Stimulated activated CD4-positive, alpha-beta T cell treated with anti-CD3 and anti-CD28 coated beads, Interleukin-1b, Interleukin-23, amount 100 ng/mL, for 4 hours (primary cell): ENCODE measurements around the gene SPEM2.

Experiments used
- DNase-seq, 2 donors: peaks; one replicate each; pipeline ENCODE4 v3.0.0-alpha.2; 2020; ENCODE audit warnings: low read depth in 2 of 2

SPEM2 gene

GRCh38 chr17:7403977-7404736 lies 21.3 kb upstream of the SPEM2 start, which contains the start of gene TMEM256:
TMEM256 (minus strand) TSS chr17:7404097; CDS start chr17:7404084, 13 bp downstream.
- DNase-seq: peak; percentile 91 to 92

GRCh38 chr17:7404737-7405349 lies 20.6 kb upstream of the SPEM2 start:
- DNase-seq: peak in 1 of 2 donors; percentile 67

GRCh38 chr17:7405350-7406234 lies 19.8 kb upstream of the SPEM2 start:
- no peak for DNase-seq

GRCh38 chr17:7406235-7406825 lies 19.1 kb upstream of the SPEM2 start:
- DNase-seq: no peak

GRCh38 chr17:7407082-7407481 lies 18.3 kb upstream of the SPEM2 start:
- DNase-seq: no peak

GRCh38 chr17:7407485-7408251 lies 17.7 kb upstream of the SPEM2 start, which contains the start of gene NLGN2:
NLGN2 (plus strand) TSS chr17:7407845; CDS start chr17:7408256, 411 bp downstream.
- no peak for DNase-seq

- DNase-seq: no peak
Observed at GRCh38 chr17:7408252-7408727, 17.1 kb upstream of the SPEM2 start.

GRCh38 chr17:7408863-7409262 lies 16.6 kb upstream of the SPEM2 start:
- no peak for DNase-seq

- no peak for DNase-seq
Observed at GRCh38 chr17:7409716-7410115, 15.7 kb upstream of the SPEM2 start.

- DNase-seq: no peak
Observed at GRCh38 chr17:7410634-7411426, 14.6 kb upstream of the SPEM2 start.

GRCh38 chr17:7411427-7411750 lies 14.0 kb upstream of the SPEM2 start:
- no peak for DNase-seq

GRCh38 chr17:7413346-7413985 lies 11.9 kb upstream of the SPEM2 start:
- no peak for DNase-seq

GRCh38 chr17:7414837-7415236 lies 10.6 kb upstream of the SPEM2 start:
- no peak for DNase-seq

- DNase-seq: no peak
Observed at GRCh38 chr17:7415784-7416183, 9.6 kb upstream of the SPEM2 start.

- no peak for DNase-seq
Observed at GRCh38 chr17:7416323-7416722, 9.1 kb upstream of the SPEM2 start.

- no peak for DNase-seq
Observed at GRCh38 chr17:7417056-7417655, 8.3 kb upstream of the SPEM2 start.

GRCh38 chr17:7418472-7419152 lies 6.8 kb upstream of the SPEM2 start:
- no peak for DNase-seq

GRCh38 chr17:7419819-7420610 lies 5.4 kb upstream of the SPEM2 start, which contains the start of gene SPEM1:
SPEM1 (plus strand) TSS chr17:7420324; CDS start chr17:7420385, 61 bp downstream.
- DNase-seq: no peak
